NCI-H1417 treated with DMSO at 0.1 percent for 48 hours (cell line): ENCODE data around the gene CTAGE4.
"Not testable (repeated sequence)": the region's sequence is repeated elsewhere in the genome, so short reads cannot be mapped to it uniquely, and the experiment has no call there.

Experiments
- DNase-seq: peaks from one replicate; lab custom pipeline; 2025; lab: John Stamatoyannopoulos, UW

CTAGE4 gene

GRCh38 chr7:144183166-144183565, at the start of gene CTAGE4:
CTAGE4 (plus strand) TSS chr7:144183466; CDS start chr7:144183504, 38 bp downstream.
- DNase-seq: not testable (repeated sequence)

GRCh38 chr7:144134116-144134515, 49.1 kb upstream of the CTAGE4 start:
- no peak for DNase-seq

GRCh38 chr7:144137501-144137900, 45.8 kb upstream of the CTAGE4 start:
- no peak for DNase-seq

DNA sequence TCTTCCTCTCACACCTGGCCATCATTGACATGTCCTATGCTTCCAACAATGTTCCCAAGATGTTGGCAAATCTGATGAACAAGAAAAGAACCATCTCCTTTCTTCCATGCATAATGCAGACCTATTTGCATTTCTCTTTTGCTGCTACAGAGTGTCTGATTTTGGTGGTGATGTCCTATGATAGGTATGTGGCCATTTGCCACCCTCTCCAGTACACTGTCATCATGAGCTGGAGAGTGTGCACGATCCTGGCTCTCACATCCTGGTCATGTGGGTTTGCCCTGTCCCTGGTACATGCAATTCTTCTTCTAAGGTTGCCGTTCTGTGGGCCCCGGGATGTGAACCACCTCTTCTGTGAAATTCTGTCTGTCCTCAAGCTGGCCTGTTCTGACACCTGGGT, 41.1 kb upstream of the CTAGE4 start:
- no peak for DNase-seq

- no peak for DNase-seq
Observed at GRCh38 chr7:144144426-144144825, 38.8 kb upstream of the CTAGE4 start.

- DNase-seq: no peak
Observed at GRCh38 chr7:144148224-144148827, 34.9 kb upstream of the CTAGE4 start.

- DNase-seq: no peak
Observed at GRCh38 chr7:144158861-144159260, 24.4 kb upstream of the CTAGE4 start.

GRCh38 chr7:144164784-144165183, 18.5 kb upstream of the CTAGE4 start:
- DNase-seq: no peak

- not testable (repeated sequence) for DNase-seq
Observed at GRCh38 chr7:144171594-144172350, 11.5 kb upstream of the CTAGE4 start.

DNA sequence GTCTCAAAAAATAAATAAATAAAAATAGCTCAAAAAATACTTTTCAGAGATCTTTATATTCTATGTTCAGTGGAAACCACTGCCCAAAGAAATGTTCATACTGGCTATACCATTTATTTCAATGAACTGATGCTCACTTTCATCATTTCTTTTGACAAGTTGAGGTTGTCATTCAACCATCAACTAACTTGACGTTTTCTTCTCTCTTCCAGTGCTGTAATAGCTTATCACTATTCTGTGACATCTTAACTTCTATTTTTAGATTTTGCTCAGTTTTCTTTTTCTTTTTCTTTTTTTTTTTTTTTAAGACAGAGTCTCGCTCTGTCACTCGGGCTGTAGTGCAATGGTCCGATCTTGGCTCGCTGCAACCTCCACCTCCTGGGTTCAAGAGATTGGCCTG, 8.7 kb upstream of the CTAGE4 start:
- no peak for DNase-seq

- DNase-seq: not testable (repeated sequence)
Observed at GRCh38 chr7:144178380-144179164, 4.7 kb upstream of the CTAGE4 start.

DNA sequence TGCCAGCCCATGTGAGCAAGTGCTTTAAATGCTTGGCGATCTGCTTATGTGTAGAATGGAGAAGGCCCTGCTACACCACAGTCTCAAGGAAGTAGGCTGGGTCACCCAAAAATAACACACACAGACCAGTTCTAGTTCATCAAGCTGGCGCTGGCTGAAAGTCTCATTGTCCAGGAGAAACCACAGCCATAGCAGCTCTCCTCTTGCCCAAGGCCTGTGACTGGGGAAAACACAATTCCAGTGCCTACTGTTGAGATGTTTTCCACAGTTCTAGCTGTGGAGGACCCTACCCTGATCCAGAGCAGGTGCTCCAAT, 4.1 kb upstream of the CTAGE4 start:
- not testable (repeated sequence) for DNase-seq

DNA sequence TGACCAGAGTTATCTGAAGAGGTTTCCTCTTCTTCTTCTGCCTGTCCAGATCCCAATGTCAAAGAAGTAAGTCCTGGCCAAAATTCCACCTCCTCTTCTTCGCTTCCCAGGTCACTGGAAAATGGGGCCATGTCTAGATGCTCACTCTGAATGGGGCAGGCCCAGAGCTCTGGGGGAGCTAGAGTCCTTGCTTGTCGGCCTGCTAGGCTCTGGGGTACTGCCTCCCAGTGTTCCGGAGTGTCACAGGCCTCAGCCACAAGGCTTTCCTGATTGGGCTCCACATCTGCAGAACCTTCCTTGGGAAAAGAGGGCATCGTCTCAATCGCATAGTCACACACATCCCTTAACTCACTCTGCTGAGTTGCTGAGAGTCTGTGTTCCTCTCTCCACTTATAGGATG, 4.6 kb downstream of the CTAGE4 start:
- not testable (repeated sequence) for DNase-seq

GRCh38 chr7:144188578-144189171, 5.4 kb downstream of the CTAGE4 start:
- DNase-seq: not testable (repeated sequence)

DNA sequence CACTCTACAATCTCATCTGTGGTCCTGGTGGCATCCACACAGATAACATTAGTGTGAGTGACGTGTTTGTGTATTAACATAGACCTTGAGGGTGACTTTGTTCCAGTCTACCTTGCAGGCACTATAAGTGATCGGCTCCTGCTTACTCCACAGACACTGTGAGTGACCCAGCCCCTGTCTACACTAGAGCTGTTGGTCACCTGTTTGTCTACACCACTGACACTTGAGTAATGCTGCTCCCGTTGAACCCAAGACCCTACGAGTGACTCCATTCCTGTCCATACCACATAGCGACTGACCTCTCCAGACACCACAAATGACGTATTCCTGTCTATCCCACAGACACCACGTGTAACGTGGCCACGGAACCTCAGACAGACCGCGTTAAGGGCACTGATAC, 10.5 kb downstream of the CTAGE4 start:
- DNase-seq: not testable (repeated sequence)

DNA sequence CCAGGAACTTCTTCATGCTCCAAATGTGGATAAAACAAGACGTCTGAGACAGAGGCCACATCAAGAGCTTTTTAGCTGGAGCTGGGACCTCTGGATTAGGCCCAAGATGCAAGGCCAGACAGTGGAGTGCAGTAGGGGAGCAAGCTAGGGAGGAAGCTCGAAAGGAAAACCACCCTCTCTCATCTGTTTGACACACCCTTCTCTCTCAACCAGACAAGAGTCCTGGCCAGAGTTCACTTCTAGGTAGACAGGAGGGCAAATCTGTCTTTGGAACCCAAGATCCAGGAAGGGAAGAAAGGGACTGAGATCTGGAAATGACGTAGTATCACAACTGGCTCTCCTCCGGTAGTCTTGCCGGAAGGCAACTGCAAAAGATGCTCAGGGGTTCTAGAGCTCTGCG, 11.2 kb downstream of the CTAGE4 start:
- not testable (repeated sequence) for DNase-seq

- DNase-seq: not testable (repeated sequence)
Observed at GRCh38 chr7:144195212-144195872, 12.1 kb downstream of the CTAGE4 start, which contains the start of gene ARHGEF35. ARHGEF35 (minus strand) TSS chr7:144195833; CDS start chr7:144188383, 7,450 bp downstream.

DNA sequence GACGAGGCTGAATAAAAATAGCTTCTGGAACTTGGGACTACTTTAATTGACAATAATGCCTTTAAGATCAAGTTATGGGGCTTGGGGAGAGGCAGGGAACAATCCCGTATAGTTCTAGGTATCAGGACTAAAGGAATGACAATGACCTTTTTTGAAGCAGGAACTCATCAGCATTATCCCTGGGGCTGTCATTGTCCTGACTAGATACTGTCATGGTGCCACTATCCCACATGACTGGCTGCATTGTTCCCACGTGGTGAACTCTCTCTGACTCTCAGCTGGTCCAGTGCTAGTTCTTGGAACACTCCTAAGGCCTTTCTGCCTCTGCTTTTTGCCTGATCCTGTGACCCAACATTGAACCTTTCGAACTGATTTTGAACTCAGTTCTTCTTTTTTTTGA, 15.7 kb downstream of the CTAGE4 start:
- DNase-seq: not testable (repeated sequence)

DNA sequence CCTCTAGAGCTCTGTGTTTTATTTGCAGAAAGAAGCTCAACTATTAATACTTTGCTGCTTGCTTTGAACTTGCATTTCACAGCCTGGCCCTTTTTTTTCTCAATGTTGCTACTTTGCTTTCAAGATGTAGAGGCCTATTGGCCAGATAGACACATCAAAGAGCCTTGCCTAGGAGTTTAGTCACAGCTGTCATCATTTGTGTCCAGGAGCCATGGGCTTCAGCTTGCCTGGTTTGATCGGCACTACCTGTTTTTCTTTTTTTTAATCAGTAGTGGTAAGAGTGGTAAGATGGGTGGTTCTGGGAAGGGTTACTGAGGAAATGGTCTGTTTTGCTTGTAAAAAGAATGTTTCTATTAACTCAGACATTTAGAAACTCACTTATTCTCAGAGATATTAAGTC, 18.7 kb downstream of the CTAGE4 start:
- DNase-seq: not testable (repeated sequence)

- DNase-seq: not testable (repeated sequence)
Observed at GRCh38 chr7:144203086-144203485, 19.8 kb downstream of the CTAGE4 start.

GRCh38 chr7:144205306-144205705, 22.0 kb downstream of the CTAGE4 start:
- DNase-seq: not testable (repeated sequence)

GRCh38 chr7:144217200-144217599, 33.9 kb downstream of the CTAGE4 start:
- DNase-seq: not testable (repeated sequence)
